SK-N-SH treated with all-trans-retinoic acid at 6 μM for 48 hours (cell line): ENCODE results near the gene SERGEF.

Experiments
- CSDC2 ChIP-seq: fragments of 250-450 bp; sonication (Bioruptor Pico); IDR thresholded peaks from 2 replicates; pipeline ENCODE4 v1.5.0; 2020; ENCODE audit warnings: mild to moderate bottlenecking, moderate library complexity
- GLIS3 ChIP-seq: fragments of 250-450 bp; sonication (Bioruptor Pico); IDR thresholded peaks from 2 replicates; pipeline ENCODE4 v1.5.0; 2020; ENCODE audit warnings: mild to moderate bottlenecking, moderate library complexity
- OSR1 ChIP-seq: fragments of 250-450 bp; sonication (Bioruptor Pico); IDR thresholded peaks from 2 replicates; pipeline ENCODE4 v1.8.0; 2022; ENCODE audit warnings: moderate library complexity, mild to moderate bottlenecking, inconsistent platforms
- PPARA ChIP-seq: fragments of 250-450 bp; sonication (Bioruptor Pico); IDR thresholded peaks from 2 replicates; pipeline ENCODE4 v1.5.0; 2020; ENCODE audit warnings: mild to moderate bottlenecking, borderline replicate concordance
- RARB ChIP-seq: fragments of 250-450 bp; sonication (Bioruptor Pico); IDR thresholded peaks from 2 replicates; pipeline ENCODE4 v1.8.0; 2021; ENCODE audit warnings: mild to moderate bottlenecking, moderate library complexity
- TCF4 ChIP-seq: fragments of 250-450 bp; sonication (Bioruptor Pico); IDR thresholded peaks from 2 replicates; pipeline ENCODE4 v1.8.0; 2021; ENCODE audit warnings: mild to moderate bottlenecking, moderate library complexity, borderline replicate concordance
- ZFP30 ChIP-seq: fragments of 450-650 bp; formaldehyde crosslinking; IDR thresholded peaks from 2 replicates; pipeline ENCODE4 v1.5.0; 2022; ENCODE audit warnings: mild to moderate bottlenecking, moderate library complexity
- ZNF565 ChIP-seq: fragments of 450-650 bp; formaldehyde crosslinking; conservative IDR thresholded peaks from 2 replicates; pipeline ENCODE4 v1.5.0; 2020; ENCODE audit warnings: low read depth, mild to moderate bottlenecking, moderate library complexity
- TF ChIP-seq, protein P1 (sequence below): fragments of 250-450 bp; sonication (Bioruptor Pico); IDR thresholded peaks from 2 replicates; pipeline ENCODE4 v1.8.0; 2020; ENCODE audit warnings: mild to moderate bottlenecking, moderate library complexity, borderline replicate concordance
- TF ChIP-seq, protein P2 (sequence below): fragments of 250-450 bp; sonication (Bioruptor Pico); IDR thresholded peaks from 2 replicates; pipeline ENCODE4 v1.5.0; 2020; ENCODE audit warnings: mild to moderate bottlenecking, moderate library complexity
- TF ChIP-seq, protein P3 (sequence below): fragments of 250-450 bp; sonication (Bioruptor Pico); IDR thresholded peaks from 2 replicates; pipeline ENCODE4 v1.5.1; 2020; ENCODE audit warnings: low read depth, mild to moderate bottlenecking, moderate library complexity
- TF ChIP-seq, protein P4 (sequence below): fragments of 250-450 bp; sonication (Bioruptor Pico); IDR thresholded peaks from 2 replicates; pipeline ENCODE4 v1.5.1; 2021; ENCODE audit warnings: mild to moderate bottlenecking, moderate library complexity

DNA sequence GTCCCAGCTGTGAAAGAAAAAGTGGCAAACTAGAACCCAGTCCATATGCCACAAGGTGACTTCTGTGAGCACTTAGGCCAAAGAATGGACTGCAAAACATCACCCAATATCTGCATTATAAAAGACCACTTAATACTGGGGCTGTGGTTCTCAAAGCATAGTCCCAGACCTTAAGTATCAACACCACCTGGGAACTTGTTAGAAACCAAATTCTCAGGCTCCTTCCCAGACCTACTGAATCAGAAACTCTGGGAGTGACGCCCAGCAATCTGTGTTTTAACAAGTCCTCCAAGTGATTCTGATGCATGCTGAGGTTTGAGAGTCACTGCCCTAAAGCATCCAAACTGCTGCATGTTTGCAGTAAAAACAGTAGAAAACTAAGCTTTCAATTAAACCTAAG, 81.3 kb downstream of the SERGEF start:
- TF ChIP-seq, protein P1, sequence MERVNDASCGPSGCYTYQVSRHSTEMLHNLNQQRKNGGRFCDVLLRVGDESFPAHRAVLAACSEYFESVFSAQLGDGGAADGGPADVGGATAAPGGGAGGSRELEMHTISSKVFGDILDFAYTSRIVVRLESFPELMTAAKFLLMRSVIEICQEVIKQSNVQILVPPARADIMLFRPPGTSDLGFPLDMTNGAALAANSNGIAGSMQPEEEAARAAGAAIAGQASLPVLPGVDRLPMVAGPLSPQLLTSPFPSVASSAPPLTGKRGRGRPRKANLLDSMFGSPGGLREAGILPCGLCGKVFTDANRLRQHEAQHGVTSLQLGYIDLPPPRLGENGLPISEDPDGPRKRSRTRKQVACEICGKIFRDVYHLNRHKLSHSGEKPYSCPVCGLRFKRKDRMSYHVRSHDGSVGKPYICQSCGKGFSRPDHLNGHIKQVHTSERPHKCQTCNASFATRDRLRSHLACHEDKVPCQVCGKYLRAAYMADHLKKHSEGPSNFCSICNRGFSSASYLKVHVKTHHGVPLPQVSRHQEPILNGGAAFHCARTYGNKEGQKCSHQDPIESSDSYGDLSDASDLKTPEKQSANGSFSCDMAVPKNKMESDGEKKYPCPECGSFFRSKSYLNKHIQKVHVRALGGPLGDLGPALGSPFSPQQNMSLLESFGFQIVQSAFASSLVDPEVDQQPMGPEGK (CRISPR knock-in tag) = no peak
- TF ChIP-seq TCF4 (CRISPR knock-in tag) = no peak
- no peak for TF ChIP-seq PPARA
- no peak for TF ChIP-seq RARB
- TF ChIP-seq, protein P2, sequence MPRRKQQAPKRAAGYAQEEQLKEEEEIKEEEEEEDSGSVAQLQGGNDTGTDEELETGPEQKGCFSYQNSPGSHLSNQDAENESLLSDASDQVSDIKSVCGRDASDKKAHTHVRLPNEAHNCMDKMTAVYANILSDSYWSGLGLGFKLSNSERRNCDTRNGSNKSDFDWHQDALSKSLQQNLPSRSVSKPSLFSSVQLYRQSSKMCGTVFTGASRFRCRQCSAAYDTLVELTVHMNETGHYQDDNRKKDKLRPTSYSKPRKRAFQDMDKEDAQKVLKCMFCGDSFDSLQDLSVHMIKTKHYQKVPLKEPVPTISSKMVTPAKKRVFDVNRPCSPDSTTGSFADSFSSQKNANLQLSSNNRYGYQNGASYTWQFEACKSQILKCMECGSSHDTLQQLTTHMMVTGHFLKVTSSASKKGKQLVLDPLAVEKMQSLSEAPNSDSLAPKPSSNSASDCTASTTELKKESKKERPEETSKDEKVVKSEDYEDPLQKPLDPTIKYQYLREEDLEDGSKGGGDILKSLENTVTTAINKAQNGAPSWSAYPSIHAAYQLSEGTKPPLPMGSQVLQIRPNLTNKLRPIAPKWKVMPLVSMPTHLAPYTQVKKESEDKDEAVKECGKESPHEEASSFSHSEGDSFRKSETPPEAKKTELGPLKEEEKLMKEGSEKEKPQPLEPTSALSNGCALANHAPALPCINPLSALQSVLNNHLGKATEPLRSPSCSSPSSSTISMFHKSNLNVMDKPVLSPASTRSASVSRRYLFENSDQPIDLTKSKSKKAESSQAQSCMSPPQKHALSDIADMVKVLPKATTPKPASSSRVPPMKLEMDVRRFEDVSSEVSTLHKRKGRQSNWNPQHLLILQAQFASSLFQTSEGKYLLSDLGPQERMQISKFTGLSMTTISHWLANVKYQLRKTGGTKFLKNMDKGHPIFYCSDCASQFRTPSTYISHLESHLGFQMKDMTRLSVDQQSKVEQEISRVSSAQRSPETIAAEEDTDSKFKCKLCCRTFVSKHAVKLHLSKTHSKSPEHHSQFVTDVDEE (CRISPR knock-in tag) = no peak
- TF ChIP-seq OSR1 (CRISPR knock-in tag) = no peak
- no peak for TF ChIP-seq GLIS3
- TF ChIP-seq, protein P3, sequence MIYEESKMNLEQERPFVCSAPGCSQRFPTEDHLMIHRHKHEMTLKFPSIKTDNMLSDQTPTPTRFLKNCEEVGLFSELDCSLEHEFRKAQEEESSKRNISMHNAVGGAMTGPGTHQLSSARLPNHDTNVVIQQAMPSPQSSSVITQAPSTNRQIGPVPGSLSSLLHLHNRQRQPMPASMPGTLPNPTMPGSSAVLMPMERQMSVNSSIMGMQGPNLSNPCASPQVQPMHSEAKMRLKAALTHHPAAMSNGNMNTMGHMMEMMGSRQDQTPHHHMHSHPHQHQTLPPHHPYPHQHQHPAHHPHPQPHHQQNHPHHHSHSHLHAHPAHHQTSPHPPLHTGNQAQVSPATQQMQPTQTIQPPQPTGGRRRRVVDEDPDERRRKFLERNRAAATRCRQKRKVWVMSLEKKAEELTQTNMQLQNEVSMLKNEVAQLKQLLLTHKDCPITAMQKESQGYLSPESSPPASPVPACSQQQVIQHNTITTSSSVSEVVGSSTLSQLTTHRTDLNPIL (CRISPR knock-in tag) = no peak
- TF ChIP-seq ZFP30 = no peak
- TF ChIP-seq, protein P4, sequence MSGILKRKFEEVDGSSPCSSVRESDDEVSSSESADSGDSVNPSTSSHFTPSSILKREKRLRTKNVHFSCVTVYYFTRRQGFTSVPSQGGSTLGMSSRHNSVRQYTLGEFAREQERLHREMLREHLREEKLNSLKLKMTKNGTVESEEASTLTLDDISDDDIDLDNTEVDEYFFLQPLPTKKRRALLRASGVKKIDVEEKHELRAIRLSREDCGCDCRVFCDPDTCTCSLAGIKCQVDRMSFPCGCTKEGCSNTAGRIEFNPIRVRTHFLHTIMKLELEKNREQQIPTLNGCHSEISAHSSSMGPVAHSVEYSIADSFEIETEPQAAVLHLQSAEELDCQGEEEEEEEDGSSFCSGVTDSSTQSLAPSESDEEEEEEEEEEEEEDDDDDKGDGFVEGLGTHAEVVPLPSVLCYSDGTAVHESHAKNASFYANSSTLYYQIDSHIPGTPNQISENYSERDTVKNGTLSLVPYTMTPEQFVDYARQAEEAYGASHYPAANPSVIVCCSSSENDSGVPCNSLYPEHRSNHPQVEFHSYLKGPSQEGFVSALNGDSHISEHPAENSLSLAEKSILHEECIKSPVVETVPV (CRISPR knock-in tag) = no peak
- TF ChIP-seq CSDC2 = no peak
- no peak for TF ChIP-seq ZNF565 (CRISPR knock-in tag)
